ENCODE data around the gene GPR35.
"Not testable (repeated sequence)": the region's sequence is repeated elsewhere in the genome, so short reads cannot be mapped to it uniquely, and the experiment has no call there.

GRCh38 chr2:240678043-240678442 is 52.8 kb downstream of the GPR35 start:
- not testable (repeated sequence) for TF ChIP-seq CTCF (conservative IDR thresholded peaks at IDR 0.05 in 1 of 2, IDR thresholded peaks at IDR 0.05 in 1 of 2; ENCODE audit: low read depth in 1 of 2, low read length in 2 of 2); EZH2 (IDR thresholded peaks at IDR 0.05; ENCODE audit: low read length, missing control alignments)
